NCI-H2107 treated with DMSO at 0.1 percent for 48 hours (cell line): Measurements from ENCODE around the gene NUDT6.
A peak's percentile ranks its signal among the peaks of the same experiment; 100 is the strongest.

Source experiments
- DNase-seq: peaks from one replicate; lab custom pipeline; 2025; ENCODE audit not compliant: unreplicated experiment; lab: John Stamatoyannopoulos, UW

NUDT6 gene

GRCh38 chr4:122914938-122915337 lies 7.5 kb downstream of the NUDT6 start:
- DNase-seq, result no peak

DNA sequence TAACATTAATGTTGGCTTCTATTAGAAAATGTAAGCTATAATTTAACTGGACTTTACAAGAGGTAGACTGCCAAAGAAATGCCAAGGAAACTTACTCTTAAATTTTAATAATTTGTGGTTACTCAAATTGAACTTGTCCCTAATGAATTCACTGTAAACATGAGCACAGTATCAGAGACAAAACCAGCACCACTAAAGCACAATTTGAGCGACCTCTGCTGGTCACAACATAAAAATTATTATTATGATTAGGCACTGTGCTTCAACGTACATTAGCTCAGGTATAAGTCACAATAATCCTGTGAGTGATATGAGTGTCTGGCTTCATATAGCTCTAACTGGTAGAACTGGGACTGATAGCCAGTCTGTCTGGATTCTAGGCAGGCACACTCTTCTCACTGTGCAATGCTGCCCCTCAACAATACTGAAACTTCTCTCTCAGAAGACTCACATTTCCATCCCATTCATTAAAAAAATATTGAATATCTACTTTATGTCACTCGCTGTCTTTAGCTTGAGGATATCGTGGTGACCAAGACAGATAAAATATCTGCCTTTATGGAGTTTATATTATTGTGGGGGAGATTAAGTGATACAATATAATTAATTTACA lies 8.0 kb downstream of the NUDT6 start:
- peak; percentile 13 for DNase-seq

DNA sequence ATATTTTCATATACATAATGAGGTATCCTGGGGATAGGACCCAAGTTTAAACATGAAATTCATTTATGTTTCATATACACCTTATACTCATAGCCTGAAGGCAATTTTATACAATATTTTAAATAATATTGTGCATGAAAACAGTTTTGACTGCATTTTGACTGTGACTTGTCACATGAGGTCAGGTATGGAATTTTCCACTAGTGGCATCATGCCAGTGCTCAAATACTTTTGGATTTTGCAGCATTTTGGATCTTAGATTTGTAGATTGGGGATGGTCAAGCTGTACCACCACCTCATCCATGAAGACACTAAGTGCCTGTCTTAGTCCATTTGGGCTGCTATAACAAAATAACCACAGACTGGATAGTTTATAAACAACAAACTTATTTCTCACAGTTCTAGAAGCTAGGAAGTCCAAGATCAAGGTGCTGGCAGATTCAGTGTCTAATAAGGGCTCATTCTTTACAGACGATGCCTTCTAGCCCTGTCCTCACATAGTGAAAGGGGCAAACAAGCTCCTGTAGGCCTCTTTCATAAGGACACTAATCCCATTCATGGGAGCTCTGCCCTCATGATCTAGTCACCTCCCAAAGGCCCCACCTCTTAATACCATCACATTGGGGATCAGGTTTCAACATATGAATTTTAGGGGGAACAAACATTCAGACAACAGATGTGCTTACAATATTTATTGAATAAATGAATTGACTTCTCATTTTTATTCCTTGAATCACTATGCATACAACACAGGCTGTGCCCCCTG lies 9.4 kb downstream of the NUDT6 start:
- DNase-seq, result no peak

GRCh38 chr4:122911588-122911987 lies 10.8 kb downstream of the NUDT6 start:
- no peak for DNase-seq

DNA sequence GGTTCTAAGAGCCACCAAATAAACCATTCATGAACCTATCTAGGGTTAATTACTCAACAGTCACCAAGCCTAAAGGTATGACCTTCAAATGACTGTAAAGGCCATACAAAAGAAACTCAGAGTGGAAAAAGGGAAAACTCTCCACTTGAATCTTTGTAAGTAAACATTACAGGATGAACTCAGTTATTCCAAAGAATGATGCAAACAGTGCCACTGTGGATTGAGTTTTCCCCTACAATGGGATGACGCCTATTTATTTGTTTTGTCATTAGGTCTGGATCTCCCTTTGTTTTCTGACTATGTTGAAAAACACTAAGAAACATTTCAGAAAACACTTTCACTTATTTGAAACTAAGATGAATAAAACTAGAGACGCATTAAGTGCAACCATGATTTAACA lies 12.7 kb downstream of the NUDT6 start:
- no peak for DNase-seq

- DNase-seq, result no peak
Measured at GRCh38 chr4:122908223-122908622, 14.2 kb downstream of the NUDT6 start.

DNA sequence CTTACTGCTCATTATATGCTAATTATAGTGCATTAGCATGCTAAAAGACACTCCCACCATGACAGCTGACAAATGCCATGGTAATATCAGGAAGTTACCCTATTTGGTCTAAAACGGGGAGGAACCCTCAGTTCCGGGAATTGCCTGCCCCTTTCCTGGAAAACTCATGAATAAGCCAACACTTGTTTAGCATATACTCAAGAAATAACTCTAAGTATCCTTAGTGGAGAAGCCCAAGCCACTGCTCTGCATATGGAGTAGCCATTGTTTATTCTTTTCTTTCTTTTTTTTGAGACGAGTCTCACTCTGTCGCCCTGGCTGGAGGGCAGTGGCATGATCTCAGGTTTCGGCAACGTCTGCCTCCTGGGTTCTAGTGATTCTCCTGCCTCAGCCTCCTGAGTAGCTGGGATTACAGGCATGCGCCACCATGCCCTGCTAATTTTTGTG lies 15.5 kb downstream of the NUDT6 start:
- DNase-seq, result no peak

GRCh38 chr4:122903766-122904288 lies 18.6 kb downstream of the NUDT6 start:
- DNase-seq, result no peak

DNA sequence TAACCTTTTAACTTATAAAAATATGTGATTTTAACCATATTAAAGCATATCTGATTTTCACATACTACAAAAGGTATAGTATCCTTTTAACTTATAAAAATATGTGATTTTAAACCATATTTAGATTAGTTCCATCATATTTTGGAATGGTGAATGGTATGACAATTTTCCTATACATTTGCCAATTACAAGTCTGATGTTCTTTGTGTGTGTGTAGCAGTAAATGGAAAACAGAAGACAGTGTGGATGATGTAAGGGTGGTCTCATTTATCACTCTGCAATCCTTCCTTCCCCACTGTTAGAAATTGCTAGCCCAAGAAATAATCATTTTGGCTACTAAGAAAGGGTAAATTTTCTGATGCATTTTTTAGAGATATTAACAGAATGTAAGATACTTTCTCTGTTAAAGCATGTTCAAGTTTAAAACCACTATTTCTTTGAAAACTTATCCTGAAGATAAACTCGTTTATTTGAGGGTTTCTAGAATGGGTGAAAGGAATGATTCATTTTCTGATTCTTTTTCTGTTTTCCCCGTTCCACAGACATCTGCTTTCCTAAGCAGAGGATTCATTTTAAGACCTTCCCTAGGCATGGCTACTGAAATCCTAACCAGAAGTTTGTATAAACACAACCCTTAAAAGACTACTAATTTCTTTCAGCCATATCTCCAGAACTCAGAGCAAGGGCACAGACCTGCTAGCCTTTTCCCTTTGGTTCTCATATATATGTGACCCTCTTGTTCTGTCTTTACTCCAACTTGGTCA lies 21.0 kb downstream of the NUDT6 start:
- no peak for DNase-seq

- DNase-seq, result no peak
Measured at GRCh38 chr4:122900314-122900713, 22.1 kb downstream of the NUDT6 start.

- DNase-seq, result no peak
Measured at GRCh38 chr4:122899682-122900081, 22.7 kb downstream of the NUDT6 start.

- no peak for DNase-seq
Measured at GRCh38 chr4:122898370-122899150, 23.8 kb downstream of the NUDT6 start.

DNA sequence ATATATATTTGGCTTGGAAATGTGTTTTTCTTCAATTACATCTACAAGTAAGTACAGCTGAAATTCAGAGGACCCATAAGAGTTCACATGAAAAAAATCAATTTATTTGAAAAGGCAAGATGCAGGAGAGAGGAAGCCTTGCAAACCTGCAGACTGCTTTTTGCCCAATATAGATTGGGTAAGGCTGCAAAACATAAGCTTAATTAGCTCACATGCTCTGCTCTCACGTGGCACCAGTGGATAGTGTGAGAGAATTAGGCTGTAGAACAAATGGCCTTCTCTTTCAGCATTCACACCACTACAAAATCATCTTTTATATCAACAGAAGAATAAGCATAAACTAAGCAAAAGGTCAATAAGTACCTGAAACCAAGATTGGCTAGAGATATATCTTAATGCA lies 26.1 kb downstream of the NUDT6 start:
- DNase-seq, result no peak

DNA sequence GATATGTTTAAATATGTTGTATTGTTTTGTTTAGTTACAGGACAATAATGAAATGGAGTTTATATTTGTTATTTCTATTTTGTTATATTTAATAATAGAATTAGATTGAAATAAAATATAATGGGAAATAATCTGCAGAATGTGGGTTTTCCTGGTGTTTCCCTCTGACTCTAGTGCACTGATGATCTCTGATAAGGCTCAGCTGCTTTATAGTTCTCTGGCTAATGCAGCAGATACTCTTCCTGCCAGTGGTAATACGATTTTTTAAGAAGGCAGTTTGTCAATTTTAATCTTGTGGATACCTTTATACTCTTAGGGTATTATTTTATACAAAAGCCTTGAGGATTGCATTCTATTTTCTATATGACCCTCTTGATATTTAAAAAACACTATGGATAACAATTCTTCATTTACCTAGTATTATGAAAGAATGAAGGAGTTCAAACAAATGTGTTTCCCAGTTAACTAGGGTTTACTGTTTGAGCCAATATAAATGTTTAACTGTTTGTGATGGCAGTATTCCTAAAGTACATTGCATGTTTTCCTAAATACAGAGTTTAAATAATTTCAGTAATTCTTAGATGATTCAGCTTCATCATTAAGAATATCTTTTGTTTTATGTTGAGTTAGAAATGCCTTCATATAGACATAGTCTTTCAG lies 26.9 kb downstream of the NUDT6 start:
- DNase-seq, result no peak

DNA sequence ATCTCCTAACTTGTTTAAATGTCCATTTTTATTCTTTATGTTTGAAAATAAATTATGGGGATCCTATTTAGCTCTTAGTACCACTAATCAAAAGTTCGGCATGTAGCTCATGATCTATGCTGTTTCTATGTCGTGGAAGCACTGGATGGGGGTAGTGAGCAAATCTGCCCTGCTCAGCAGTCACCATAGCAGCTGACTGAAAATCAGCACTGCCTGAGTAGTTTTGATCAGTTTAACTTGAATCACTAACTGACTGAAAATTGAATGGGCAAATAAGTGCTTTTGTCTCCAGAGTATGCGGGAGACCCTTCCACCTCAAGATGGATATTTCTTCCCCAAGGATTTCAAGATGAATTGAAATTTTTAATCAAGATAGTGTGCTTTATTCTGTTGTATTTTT lies 27.6 kb downstream of the NUDT6 start:
- DNase-seq, result no peak

- no peak for DNase-seq
Measured at GRCh38 chr4:122890147-122890795, 32.1 kb downstream of the NUDT6 start.

DNA sequence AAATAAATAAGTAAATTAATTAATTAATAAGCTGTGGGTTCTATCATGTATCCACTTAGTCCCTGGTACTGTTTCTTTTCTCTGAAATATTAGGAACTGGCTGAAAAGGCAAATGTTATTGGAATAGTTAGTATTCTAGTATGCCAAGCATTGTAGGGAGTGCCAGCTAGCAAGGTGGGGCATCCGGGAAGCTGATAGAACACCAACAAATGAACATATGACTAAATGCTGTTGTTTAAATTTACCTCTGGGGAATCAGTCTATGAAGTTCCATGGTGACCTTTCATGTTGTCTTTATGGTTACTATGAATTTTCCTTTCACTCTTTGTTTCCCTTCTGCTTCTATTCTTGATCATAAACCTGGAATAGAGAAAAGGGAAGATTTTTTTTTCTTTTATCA lies 32.7 kb downstream of the NUDT6 start:
- no peak for DNase-seq

DNA sequence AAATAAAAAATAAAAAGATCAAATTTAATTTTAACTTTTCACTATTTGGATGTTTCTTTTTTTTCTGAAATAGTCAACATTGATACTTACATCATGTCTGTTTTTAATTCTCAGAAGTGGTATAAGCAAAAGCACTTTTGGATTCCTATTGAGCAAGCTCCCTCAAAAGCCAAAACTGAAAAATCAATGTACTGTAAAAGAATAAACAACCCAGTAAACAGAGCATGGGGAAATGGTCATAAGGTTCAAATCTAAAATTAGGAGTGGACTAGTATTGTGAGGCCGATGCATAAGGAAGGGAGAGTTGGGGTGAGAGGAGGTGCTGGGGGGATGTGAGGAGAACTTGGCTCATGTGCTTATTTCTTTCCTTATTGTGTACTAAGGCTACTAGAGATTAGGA lies 37.9 kb downstream of the NUDT6 start:
- DNase-seq, result no peak

GRCh38 chr4:122882857-122883735 lies 39.3 kb downstream of the NUDT6 start:
- no peak for DNase-seq
